Measurements from ENCODE around the gene RBP5. TPM values are rescaled to one million over a fixed set of nuclear protein-coding genes. Genes with fewer than 3 reads are reported as not detected.
A peak's percentile ranks its signal among the peaks of the same experiment; 100 is the strongest.

Gene RBP5
- total and polyA plus RNA-seq, 10 donors, result 55.5 to 170 (median 105) TPM

DNA sequence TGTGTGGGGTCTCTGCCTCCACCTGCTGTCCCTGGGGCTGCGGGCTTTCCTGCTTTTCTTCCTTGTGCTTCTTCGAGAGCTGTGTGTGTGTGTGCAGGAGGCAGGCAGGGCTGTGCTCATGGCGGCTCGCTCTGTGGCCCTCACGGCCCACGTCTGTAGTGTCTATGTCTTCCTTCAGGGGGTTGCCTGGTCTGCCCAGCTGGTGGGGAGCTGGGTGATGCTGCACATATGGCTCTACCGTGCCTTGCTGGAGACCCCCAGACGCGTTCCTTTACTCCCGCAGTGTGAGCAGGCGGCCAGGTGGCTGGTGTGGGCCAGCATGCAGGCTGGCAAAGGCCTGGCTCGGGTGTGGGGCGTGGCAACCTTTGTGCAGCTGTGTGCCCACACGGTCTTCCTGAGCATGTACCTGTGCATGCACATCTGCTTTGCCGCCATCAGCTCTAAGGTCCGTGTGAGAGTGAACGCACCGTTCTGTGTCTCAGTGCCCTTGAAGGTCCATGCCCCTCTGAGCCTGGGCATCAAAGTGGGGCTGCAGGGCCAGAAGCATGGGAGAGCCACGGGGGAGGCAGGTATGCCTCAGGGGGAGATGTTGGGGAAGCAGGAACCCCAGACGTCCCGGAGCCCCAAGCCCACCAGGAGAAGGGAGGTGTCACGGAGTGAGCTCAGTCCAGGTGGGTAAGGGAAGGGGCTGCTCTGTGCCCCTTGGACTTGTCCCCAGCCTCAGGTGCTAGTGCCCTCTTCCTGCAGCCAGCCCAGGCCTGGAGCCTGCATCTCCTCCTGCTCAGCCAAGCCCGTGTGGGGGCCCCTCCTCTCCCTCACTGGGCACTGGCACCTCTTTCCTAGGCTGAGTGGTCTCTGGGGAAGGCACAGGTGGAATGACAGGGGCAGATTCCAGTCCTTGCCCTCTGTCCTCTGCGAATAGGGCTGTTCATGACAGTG, 27.8 kb upstream of the RBP5 start:
- no peaks in the 10 kb centered on the region for H3K4me1 ChIP-seq
- H3K36me3 ChIP-seq, result peaks cover 0 to 78% (median 55%) of the 10 kb centered on the region in 6 donors
- no peaks in the 10 kb centered on the region for H3K9me3 ChIP-seq
- no peaks in the 10 kb centered on the region for H3K27me3 ChIP-seq (replicated peaks in 1 of 7)
- WGBS, 5 donors, result 90 to 95% (median 91%) methylated on average over 17 to 24 of the region's 24 CpGs
- no peak overlapping the region for H3K27ac ChIP-seq
- no peak for TF ChIP-seq POLR2AphosphoS5 (IDR thresholded peaks at IDR 0.05)
- no peak for TF ChIP-seq POLR2A (IDR thresholded peaks at IDR 0.05)
- TF ChIP-seq, protein P1, sequence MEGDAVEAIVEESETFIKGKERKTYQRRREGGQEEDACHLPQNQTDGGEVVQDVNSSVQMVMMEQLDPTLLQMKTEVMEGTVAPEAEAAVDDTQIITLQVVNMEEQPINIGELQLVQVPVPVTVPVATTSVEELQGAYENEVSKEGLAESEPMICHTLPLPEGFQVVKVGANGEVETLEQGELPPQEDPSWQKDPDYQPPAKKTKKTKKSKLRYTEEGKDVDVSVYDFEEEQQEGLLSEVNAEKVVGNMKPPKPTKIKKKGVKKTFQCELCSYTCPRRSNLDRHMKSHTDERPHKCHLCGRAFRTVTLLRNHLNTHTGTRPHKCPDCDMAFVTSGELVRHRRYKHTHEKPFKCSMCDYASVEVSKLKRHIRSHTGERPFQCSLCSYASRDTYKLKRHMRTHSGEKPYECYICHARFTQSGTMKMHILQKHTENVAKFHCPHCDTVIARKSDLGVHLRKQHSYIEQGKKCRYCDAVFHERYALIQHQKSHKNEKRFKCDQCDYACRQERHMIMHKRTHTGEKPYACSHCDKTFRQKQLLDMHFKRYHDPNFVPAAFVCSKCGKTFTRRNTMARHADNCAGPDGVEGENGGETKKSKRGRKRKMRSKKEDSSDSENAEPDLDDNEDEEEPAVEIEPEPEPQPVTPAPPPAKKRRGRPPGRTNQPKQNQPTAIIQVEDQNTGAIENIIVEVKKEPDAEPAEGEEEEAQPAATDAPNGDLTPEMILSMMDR (IDR thresholded peaks at IDR 0.05 in 8 of 11, conservative IDR thresholded peaks at IDR 0.05 in 3 of 11), result no peak
- no peak overlapping the region for H3K4me3 ChIP-seq
- peak; percentile 53 for DNase-seq
- intact Hi-C loops (cut with DNase I; ENCODE audit: low total_unique reads), result no loop called here

DNA sequence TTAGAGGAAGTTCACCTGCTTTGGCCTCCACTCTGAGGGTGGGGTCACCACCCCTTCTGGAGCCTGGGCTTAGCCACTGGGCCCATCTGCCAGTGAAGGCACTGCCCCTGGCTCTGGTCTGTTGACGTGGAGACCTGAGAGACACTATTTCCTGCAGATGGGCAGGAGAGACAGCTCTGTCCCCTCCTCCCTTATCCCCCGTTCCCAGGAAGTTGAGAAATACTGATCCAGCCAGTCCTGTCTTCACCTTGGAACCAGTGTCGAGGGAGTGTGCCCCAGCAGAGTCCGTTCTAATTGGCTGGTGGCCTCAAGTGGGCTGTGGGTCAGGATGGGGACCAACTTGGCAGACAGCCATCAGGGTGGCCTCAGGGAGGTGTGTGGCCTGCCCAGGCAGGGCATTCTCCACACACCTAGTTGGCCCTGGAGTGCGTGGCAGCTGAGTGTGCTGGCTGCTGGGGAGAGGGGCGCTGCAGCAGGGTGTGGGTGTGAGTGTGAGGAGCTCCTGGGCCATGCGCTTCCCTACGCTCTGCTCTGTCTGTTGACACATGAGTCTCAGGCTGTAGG, 26.9 kb upstream of the RBP5 start:
- Histone ChIP-seq H3K36me3 (peaks cover 0 to 88% (median 64%) of the 10 kb centered on the region in 6 donors), H3K27me3 (replicated peaks in 1 of 7) (no peaks in the 10 kb centered on the region), H3K27ac (no peak overlapping the region), H3K4me3 (no peak overlapping the region), H3K9me3 (no peaks in the 10 kb centered on the region), H3K4me1 (peaks cover 0 to 2% (median 0%) of the 10 kb centered on the region in 6 donors)
- intact Hi-C loops (cut with DNase I; ENCODE audit: low total_unique reads), result no loop called here
- 79 to 94% (median 90%) methylated on average over 6 to 8 of the region's 8 CpGs for WGBS, 5 donors
- peak; percentile 53 for DNase-seq
- TF ChIP-seq, protein P1 (IDR thresholded peaks at IDR 0.05 in 8 of 11, conservative IDR thresholded peaks at IDR 0.05 in 3 of 11), result no peak
- peak in 1 of 3 donors; percentile 24 for TF ChIP-seq POLR2AphosphoS5 (IDR thresholded peaks at IDR 0.05)

DNA sequence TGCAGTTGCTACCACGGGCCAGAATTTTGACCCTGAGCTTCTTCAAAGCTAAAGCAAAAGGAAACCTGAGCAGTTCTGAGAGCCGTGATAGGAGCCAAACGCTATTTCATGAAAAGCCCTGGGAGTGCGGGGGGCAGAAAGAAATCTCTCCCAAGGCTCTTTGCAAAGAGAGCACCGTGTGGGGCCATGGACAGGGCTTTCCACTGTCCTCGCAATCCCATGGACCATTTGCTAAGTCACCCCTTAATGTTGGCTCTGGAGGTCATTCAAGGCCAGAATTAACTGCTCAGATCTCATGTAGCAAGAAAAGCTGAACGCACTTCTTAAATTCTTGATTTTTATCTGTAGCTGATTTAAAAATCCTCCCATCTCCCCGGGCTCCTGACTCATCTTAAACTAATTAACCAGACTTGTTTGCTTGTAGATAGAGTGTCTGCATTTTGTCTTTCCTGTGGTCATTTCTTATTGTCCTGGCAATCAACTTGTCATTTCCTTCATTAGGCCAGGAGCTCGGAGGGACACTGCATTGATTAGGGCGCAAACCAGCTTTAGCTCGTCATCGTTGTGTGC, 26.3 kb upstream of the RBP5 start:
- Histone ChIP-seq H3K4me3 (no peak overlapping the region), H3K9me3 (no peaks in the 10 kb centered on the region), H3K4me1 (peaks cover 0 to 8% (median 0%) of the 10 kb centered on the region in 6 donors), H3K27ac (no peak overlapping the region), H3K27me3 (replicated peaks in 1 of 7) (no peaks in the 10 kb centered on the region), H3K36me3 (peaks cover 0 to 94% (median 70%) of the 10 kb centered on the region in 6 donors)
- TF ChIP-seq POLR2A (IDR thresholded peaks at IDR 0.05) (no peak), POLR2AphosphoS5 (IDR thresholded peaks at IDR 0.05) (no peak)
- TF ChIP-seq, protein P1 (IDR thresholded peaks at IDR 0.05 in 8 of 11, conservative IDR thresholded peaks at IDR 0.05 in 3 of 11), result no peak
- DNase-seq, result no peak
- intact Hi-C loops (cut with DNase I; ENCODE audit: low total_unique reads), result no loop called here
- 87 to 94% (median 89%) methylated on average over 12 of the region's 12 CpGs for WGBS, 5 donors

DNA sequence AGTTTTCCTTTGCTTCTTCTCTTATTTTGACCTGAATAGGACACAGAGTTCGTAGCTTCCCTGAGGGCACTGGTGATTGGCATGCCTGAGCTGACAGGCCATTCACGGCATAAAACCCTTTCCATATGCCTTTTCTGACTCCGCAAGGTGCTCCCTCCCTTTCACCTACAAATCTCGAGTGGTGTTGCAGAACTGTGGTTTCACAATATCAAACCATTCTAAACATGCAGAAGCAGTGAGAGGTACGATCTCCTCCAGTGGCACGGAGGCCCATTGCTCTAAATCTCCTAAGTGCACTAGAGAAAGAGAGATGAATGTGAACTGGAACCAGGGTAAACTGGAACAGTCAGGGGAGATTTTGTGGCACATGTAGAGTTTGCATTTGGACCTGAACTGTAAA, 25.4 kb upstream of the RBP5 start:
- peaks cover 0 to 100% (median 80%) of the 10 kb centered on the region in 6 donors for H3K36me3 ChIP-seq
- H3K9me3 ChIP-seq, result no peaks in the 10 kb centered on the region
- no peaks in the 10 kb centered on the region for H3K27me3 ChIP-seq (replicated peaks in 1 of 7)
- 86 to 95% (median 90%) methylated on average over 6 of the region's 6 CpGs for WGBS, 5 donors
- TF ChIP-seq POLR2AphosphoS5 (IDR thresholded peaks at IDR 0.05), result no peak
- TF ChIP-seq, protein P1 (IDR thresholded peaks at IDR 0.05 in 8 of 11, conservative IDR thresholded peaks at IDR 0.05 in 3 of 11), result no peak
- no peak for TF ChIP-seq POLR2A (IDR thresholded peaks at IDR 0.05)
- no peak overlapping the region for H3K4me3 ChIP-seq
- H3K27ac ChIP-seq, result no peak overlapping the region
- no peak for DNase-seq
- peaks cover 0 to 9% (median 0%) of the 10 kb centered on the region in 6 donors for H3K4me1 ChIP-seq
- intact Hi-C loops (cut with DNase I; ENCODE audit: low total_unique reads), result no loop called here

Data from spleen (tissue), 11 donors.